Bronchial epithelial cell (primary cell): ENCODE data around the gene C12orf54. TPM values are rescaled to one million over a fixed set of nuclear protein-coding genes. Genes with fewer than 3 reads are reported as not detected.
"Not testable (repeated sequence)": the region's sequence is repeated elsewhere in the genome, so short reads cannot be mapped to it uniquely, and the experiment has no call there.

Source experiments
- DNase-seq: peaks from one replicate; pipeline ENCODE4 v3.0.0-alpha.2; 2010; ENCODE audit warnings: low read depth
- FAIRE-seq: peaks from 2 replicates; lab custom pipeline; 2011; peaks lifted over from hg19 to GRCh38; lab: Jason Lieb, UNC
- H3K27me3 ChIP-seq: 2 replicates; pipeline ENCODE4 v1.5.1; 2011; ENCODE audit warnings: low read length; ENCODE audit not compliant: control insufficient read depth, insufficient read depth
- H3K36me3 ChIP-seq: 2 replicates; pipeline ENCODE4 v1.5.1; 2011; ENCODE audit warnings: low read length; ENCODE audit not compliant: control insufficient read depth, insufficient read depth
- H3K4me3 ChIP-seq: 2 replicates; pipeline ENCODE4 v1.5.1; 2011; ENCODE audit warnings: mild to moderate bottlenecking, low read depth, low read length, control low read depth
- total RNA-seq: library from RNA; depleted of rRNA; stranded (reverse); fragments of >200 nt; gene quantifications from 2 replicates; pipeline ENCODE4 v1.2.1, GENCODE V29; 2014
- TF ChIP-seq, protein P1 (sequence below): IDR thresholded peaks from 2 replicates; pipeline ENCODE4 v1.5.1; 2011; ENCODE audit warnings: mild to moderate bottlenecking, moderate library complexity, low read length, control low read depth, inconsistent platforms; ENCODE audit not compliant: insufficient read depth, severe bottlenecking

C12orf54 gene
- total RNA-seq, 1 donor from 2014 or later = 0.53 TPM

DNA sequence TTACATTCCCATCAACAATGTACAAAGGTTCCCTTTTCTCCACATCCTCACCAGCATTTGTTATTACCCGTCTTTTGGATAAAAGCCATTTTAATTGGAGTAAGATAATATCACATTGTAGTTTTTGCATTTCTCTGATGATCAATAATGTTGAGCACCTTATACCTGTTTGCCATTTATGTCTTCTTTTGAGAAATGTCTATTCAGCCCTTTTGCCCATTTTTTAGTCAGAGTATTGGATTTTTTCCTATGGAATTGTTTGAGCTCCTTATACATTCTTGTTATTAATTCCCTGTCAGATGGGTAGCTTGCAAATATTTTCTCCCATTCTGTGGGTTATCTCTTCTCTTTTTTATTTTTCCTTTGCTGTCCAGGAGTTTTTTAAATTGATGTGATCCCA lies 32.4 kb downstream of the C12orf54 start:
- TF ChIP-seq, protein P1, sequence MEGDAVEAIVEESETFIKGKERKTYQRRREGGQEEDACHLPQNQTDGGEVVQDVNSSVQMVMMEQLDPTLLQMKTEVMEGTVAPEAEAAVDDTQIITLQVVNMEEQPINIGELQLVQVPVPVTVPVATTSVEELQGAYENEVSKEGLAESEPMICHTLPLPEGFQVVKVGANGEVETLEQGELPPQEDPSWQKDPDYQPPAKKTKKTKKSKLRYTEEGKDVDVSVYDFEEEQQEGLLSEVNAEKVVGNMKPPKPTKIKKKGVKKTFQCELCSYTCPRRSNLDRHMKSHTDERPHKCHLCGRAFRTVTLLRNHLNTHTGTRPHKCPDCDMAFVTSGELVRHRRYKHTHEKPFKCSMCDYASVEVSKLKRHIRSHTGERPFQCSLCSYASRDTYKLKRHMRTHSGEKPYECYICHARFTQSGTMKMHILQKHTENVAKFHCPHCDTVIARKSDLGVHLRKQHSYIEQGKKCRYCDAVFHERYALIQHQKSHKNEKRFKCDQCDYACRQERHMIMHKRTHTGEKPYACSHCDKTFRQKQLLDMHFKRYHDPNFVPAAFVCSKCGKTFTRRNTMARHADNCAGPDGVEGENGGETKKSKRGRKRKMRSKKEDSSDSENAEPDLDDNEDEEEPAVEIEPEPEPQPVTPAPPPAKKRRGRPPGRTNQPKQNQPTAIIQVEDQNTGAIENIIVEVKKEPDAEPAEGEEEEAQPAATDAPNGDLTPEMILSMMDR = no peak
- no peaks in the 10 kb centered on the region for H3K27me3 ChIP-seq
- no peaks in the 10 kb centered on the region for H3K36me3 ChIP-seq
- no peak overlapping the region for H3K4me3 ChIP-seq
- FAIRE-seq (no peak), DNase-seq (no peak)

DNA sequence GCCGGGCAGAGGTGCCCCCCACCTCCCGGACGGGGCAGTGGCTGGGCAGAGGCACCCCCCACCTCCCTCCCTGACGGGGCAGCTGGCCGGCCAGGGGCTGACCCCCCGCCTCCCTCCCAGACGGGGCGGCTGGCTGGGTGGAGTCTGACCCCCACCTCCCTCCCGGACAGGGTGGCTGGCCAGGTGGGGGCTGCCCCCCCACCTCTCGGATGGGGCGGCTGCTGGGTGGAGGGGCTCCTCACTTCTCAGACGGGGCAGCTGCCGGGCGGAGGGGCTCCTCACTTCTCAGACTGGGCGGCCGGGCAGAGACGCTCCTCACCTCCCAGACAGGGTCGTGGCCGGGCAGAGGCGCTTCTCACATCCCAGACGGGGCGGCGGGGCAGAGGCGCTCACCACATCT lies 38.1 kb downstream of the C12orf54 start:
- FAIRE-seq, H3K36me3 ChIP-seq, H3K4me3 ChIP-seq, H3K27me3 ChIP-seq, DNase-seq: not testable (repeated sequence)

DNA sequence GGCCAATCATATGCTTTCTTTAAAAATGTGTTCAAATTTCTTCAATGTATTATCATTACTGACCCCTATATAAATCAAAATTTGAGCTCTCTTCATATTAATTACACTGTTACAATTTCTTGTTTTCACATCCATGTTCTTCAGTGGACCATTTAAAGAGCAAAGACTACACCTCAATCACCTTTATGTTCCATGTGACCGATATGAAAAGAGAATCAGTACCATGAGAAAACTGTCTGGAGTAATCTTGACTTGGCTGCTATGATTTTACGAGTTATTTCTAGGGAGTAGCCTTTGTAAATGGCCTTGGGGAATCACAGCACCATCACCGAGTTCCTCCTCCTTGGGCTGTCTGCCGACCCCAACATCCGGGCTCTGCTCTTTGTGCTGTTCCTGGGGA lies 43.0 kb downstream of the C12orf54 start, which contains the start of gene OR8S1:
TSS of gene OR8S1 (plus strand) at position 301 of the 400 bp plus-strand sequence. CDS start at position 301, 0 bp downstream.
- TF ChIP-seq, protein P1 = no peak
- no peak for FAIRE-seq
- Histone ChIP-seq H3K4me3 (no peak within 1 kb of the TSS), H3K27me3 (no peaks in the 10 kb centered on the region), H3K36me3 (no peaks in the 10 kb centered on the region)
- DNase-seq = no peak

DNA sequence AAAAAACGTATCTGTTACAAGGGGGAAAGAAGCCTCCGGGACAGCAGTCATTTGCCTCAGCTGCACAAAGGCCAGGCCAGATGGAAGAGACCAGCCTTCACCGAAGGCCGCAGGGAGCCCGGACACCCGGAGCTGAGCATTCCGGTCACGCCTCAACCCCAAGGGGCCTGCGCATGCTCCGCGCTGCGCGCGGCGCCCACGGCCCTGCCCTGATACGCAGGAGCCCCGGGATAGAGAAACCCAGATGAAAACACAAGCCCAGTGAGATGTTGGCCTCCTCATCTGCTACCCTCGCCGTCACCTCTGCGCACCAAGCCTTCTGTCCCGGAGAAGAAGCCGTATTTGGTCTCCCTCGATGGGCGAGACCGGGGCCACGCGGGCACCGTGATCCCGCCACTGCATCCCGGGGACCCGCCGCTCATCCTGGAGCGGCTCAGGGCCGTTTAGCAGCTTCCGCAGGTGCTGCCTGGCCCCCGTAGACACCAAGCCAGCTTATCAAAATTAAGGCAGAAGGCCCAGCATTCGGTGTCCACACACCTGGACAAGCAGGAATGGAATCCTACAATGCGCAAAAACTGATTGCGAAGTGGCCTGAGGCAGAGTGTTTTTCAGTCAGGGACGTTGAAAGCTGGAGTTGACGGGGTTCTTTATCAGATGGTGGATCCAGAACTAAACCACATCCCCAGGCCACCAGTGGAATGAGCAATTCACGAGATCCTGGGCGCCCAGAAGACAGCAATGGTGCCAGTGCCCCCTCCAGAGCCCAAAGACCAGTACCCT lies 45.8 kb downstream of the C12orf54 start:
- TF ChIP-seq, protein P1 = no peak
- H3K4me3 ChIP-seq = no peak overlapping the region
- no peaks in the 10 kb centered on the region for H3K36me3 ChIP-seq
- DNase-seq (no peak), FAIRE-seq (no peak)
- H3K27me3 ChIP-seq = no peaks in the 10 kb centered on the region

DNA sequence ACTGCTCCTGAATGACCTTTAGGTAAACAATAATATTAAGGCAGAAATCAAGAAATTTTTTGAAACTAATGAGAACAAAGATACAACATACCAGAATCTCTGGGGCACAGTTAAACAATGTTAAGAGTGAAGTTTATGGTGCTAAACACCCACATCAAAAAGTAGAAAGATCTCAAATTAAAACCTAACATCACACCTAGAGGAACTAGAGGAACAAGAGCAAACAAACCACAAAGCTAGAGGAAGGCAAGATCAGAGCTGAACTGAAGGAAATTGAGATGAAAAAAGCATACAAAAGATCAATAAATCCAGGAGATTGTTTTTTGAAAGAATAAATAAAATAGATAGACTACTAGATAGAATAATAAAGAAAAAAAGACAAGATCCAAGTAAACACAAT lies 50.3 kb downstream of the C12orf54 start:
- Histone ChIP-seq H3K36me3 (no peaks in the 10 kb centered on the region), H3K27me3 (no peaks in the 10 kb centered on the region), H3K4me3 (no peak overlapping the region)
- TF ChIP-seq, protein P1 = no peak
- no peak for DNase-seq
- FAIRE-seq = no peak

DNA sequence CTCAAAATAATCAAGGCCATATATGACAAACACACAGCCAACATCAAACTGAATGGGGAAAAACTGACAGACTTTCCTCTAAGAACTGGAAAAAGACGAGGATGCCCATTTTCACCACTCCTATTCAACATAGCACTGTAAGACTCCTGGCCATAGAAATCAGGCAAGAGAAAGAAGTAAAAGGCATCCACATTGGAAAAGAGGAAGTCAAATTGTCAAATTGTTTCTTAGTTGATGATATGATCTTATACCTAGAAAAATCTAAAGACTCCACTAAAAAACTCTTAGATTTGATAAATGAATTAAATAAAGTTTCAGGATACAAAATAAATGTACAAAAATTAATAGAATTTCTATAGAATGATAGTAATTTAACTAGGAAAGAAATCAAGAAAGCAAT lies 54.3 kb downstream of the C12orf54 start:
- Histone ChIP-seq H3K27me3 (no peaks in the 10 kb centered on the region), H3K36me3 (no peaks in the 10 kb centered on the region), H3K4me3 (no peak overlapping the region)
- TF ChIP-seq, protein P1 = no peak
- DNase-seq (no peak), FAIRE-seq (no peak)
